Activated T-helper 1 cell treated with Interleukin-2 at 50 U/mL for 16 hours (primary cell): ENCODE data around the gene CRYAB.

Experiments used
- DNase-seq: peaks from one replicate; pipeline ENCODE4 v3.0.0-alpha.2; 2020; ENCODE audit warnings: low read depth

The CRYAB gene

GRCh38 chr11:111911563-111912401, at the start of gene CRYAB:
Gene CRYAB (minus strand): TSS chr11:111911770. CDS start chr11:111911724, 46 bp downstream.
- DNase-seq, result no peak

DNA sequence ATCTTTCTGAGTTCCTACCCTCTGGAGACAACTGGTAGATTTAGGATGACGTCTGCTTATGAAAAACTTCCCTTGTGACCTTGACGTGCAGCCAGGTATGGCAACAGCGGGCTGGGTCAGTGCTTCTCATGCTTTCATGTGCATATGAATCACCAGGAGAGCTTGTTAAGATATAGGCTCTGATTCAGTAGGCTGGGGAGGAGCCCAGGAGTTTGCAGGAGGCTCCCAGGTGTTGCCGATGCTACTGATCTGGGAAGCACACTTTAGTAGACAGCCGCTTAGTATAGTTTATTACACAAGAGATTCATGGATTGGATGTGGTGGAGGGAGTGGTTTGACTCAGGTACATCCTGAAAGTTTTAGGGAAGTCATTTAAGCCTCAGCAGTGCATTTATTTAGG, 49.3 kb upstream of the CRYAB start:
- DNase-seq, result no peak

DNA sequence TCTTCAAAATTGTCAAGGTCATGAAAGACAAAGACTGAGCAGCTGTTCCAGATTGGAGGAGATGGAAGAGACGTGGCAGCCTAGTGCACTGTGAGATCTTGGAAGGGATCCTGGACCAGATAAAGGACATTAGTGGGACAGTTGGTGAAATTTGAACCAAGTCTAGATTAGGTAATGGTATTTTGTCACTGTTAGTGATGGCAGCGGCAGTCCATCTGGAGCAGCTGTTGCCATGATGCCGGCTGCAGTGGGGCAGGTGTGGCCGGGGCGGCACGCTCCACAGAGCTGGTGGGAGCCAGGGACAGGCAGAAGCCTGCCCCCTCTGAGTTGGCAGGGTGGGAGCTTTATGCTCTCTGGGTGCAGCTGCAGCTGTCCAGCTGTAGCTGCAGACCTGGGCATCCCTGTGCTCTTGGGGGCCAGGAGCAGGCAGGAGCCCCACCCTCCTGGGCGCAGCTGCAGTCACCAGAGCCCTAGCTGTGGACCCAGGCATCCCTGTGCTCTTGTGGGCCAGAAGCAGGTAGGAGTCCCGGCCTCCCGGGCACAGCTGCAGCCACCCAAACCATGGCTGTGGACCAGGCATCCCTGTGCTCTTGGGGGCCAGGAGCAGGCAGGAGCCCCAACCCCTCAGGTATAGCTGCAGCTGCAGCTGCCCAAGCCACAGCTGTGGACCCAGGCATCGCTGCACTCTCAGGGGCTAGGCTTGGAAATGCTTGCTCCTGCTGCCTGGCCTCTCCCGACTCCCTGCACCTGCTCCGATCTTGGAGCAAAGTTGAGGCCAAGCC, 46.3 kb upstream of the CRYAB start:
- no peak for DNase-seq

DNA sequence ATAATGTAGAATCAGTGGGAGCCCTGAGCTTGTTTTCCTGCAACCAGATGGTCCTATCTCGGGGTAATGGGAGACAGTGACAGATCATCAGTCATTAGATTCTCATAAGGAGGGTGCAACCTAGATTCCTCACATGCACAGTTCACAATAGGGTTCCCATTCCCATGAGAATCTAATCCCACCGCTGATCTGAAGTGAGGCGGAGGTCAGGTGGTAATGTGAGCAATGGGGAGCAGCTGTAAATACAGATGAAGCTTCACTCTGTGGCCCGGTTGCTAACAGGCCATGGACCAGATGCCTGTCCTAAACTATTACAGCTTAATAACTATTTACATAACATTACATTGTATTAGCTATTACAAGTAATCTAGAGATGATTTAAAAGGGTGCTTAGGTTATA, 42.6 kb upstream of the CRYAB start:
- DNase-seq, result no peak

DNA sequence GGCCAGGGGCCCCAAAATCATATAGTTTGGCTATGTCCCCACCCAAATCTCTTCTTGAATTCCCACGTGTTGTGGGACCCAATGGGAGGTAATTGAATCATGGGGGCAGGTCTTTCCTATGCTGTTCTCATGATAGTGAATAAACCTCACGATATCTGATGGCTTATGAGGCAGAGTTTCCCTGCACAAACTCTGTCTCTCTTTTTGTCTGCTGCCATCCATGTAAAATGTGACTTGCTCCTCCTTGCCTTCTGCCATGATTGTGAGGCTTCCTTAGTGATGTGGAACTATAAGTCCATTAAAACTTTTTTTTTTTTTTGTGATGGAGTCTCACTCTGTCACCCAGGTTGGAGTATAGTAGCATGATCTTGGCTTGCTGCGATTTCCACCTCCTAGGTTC, 40.0 kb upstream of the CRYAB start:
- DNase-seq, result no peak

GRCh38 chr11:111949519-111950426, 38.2 kb upstream of the CRYAB start:
- no peak for DNase-seq

DNA sequence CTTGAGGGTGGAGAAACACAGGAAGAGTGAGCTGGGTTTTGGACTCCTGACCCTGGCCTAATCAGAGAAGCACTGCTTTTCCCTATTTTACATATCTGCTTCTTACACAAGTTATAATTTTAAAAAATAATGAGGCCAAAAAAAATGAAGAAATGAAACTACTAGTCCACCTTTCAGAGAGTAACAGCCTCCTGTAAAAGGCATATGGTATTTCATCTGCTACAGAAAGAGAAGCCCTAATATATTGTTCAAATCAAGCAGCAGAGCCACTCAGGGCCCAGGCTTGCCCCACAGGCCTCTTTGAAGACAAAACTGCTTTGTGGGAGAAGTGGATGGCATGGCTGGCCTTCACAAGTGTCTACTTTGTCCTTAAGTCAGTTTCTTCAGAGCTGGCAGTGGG, 35.6 kb upstream of the CRYAB start:
- no peak for DNase-seq

- no peak for DNase-seq
Observed at GRCh38 chr11:111946499-111946898, 34.9 kb upstream of the CRYAB start.

DNA sequence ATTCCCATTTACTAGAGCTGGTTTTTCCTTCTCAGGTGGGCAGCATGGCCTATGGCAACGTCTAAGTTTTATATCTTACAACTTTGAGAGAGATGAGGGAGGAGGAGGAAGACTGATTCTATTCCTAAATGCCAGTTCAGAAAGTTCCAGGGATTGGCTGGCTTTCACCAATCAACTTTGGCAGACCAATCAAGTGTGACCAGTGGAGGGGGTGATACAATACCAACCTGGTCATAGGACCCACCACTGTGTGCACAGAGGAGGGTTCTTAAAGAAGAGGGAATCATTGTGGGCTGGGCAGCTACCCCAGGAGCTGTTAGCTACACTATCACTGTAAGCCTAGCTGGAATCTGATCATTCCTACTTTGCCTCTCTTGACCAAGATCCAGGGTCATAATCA, 33.6 kb upstream of the CRYAB start:
- no peak for DNase-seq

- DNase-seq, result no peak
Observed at GRCh38 chr11:111944651-111945051, 33.1 kb upstream of the CRYAB start.

- DNase-seq, result no peak
Observed at GRCh38 chr11:111944139-111944538, 32.6 kb upstream of the CRYAB start.

DNA sequence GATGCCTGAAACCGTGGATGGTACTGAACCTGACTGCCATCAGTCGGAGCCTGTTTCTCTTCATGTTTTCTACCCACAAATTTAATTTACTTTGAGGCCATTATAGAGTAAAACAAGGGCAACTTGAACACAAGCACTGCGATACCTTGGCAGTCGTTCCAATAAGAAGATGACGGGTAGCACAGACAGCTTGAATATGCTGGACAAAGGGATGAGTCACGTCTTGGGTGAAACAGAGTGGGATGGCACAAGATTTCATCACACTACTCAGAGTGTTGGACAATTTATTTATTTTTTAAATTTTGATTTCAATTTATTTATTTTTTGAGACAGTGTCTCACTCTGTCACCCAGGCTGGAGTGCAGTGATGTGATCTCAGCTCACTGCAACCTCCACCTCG, 31.3 kb upstream of the CRYAB start:
- no peak for DNase-seq

- DNase-seq, result no peak
Observed at GRCh38 chr11:111941963-111942362, 30.4 kb upstream of the CRYAB start.

DNA sequence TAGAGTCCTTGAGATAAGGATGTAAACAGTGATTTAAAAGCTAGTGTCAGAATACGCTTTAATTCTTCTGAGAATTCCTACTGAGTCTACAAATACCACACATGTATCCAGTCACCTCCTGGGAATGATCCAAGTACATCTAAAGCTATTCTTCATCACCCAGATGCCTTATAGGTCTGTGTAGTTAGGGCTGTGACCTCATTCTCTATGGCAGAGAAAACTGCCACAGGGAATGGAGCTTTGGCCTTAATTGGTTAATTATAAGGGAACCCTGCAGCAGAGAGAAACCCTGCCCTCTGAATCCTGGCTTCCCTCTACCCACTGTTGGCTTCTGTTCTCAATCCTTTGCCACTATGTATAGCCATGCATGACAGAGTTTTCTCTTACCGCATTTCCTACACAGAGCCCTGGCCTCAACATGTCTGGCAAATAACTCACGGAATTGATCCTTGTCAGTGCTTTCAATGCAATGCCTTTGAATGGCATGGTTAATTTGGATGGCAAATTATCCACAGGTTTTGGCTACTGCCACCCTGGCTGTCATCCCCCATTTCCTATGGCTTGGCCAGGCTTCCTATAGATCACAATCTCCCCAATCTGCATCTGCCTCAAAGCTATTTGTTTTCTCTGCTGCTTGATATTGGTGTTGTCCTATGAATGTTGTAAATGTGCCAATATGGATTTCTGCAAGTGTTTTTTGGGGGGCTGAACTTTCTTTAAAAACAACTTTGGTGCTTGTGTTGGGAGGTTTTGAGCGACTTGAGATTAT, 28.4 kb upstream of the CRYAB start:
- DNase-seq, result no peak

GRCh38 chr11:111938687-111939160, 27.2 kb upstream of the CRYAB start:
- DNase-seq, result no peak

GRCh38 chr11:111937844-111938243, 26.3 kb upstream of the CRYAB start:
- DNase-seq, result no peak

- DNase-seq, result no peak
Observed at GRCh38 chr11:111937461-111937769, 25.8 kb upstream of the CRYAB start.

GRCh38 chr11:111936040-111936540, 24.5 kb upstream of the CRYAB start:
- no peak for DNase-seq

DNA sequence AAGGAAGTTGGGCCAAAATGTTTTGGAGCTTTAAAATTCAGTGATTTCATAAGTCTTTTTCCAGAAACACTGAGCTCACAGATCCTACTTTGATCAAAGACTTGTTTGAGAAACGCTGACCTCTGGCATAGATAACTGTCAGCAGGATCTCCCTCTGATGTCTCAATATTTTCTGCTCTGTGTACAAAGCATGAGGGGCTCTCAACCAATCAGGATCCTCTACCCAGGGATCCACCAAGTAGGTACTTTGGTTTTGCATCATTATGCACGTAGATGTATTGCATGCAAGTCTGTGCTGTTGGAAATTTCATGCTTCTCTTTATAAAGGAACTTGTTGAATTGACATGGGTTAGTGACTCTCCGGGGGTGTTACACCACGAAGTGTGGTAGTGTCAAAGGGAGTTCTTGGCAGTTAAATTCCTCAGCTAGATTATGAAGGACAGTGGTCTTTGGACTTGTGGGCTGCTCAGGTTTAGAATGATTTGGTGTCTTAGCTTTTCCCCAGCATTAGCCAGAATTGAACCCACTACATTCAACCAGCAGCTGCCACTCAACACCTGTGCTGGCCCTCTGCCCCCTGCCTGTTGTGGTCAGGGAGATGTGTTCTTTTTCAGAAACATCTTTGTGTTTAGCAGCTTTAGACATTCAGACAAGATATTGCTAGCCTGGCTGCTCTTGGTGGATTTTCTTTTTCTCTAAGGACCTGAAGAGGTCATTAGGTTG, 23.9 kb upstream of the CRYAB start:
- no peak for DNase-seq

- no peak for DNase-seq
Observed at GRCh38 chr11:111934306-111934705, 22.7 kb upstream of the CRYAB start.

- DNase-seq, result no peak
Observed at GRCh38 chr11:111933872-111934271, 22.3 kb upstream of the CRYAB start.
